Nephron (organoid): ENCODE results near the gene ARHGEF7.
A peak's percentile ranks its signal among the peaks of the same experiment; 100 is the strongest.

Experiments
- H3K27ac Mint-ChIP-seq, 3 experiments: 2 replicates each; pipeline ENCODE4 v1.8.0; 2020; ENCODE audit warnings: mixed read lengths in 3 of 3, mild to moderate bottlenecking in 2 of 3, moderate library complexity in 1 of 3
- H3K27me3 Mint-ChIP-seq: 2 replicates; pipeline ENCODE4 v1.8.0; 2021; ENCODE audit warnings: low read depth, mild to moderate bottlenecking, moderate library complexity, mixed read lengths
- H3K36me3 Mint-ChIP-seq: 2 replicates; pipeline ENCODE4 v1.8.0; 2020; ENCODE audit warnings: low read depth, mixed read lengths
- H3K4me1 Mint-ChIP-seq: 2 replicates; pipeline ENCODE4 v1.8.0; 2020; ENCODE audit warnings: mixed read lengths
- H3K4me3 Mint-ChIP-seq, 3 experiments: 2 replicates each; pipeline ENCODE4 v1.8.0; 2020; ENCODE audit warnings: mild to moderate bottlenecking in 3 of 3, mixed read lengths in 3 of 3, moderate library complexity in 2 of 3
- H3K9me3 Mint-ChIP-seq: 2 replicates; pipeline ENCODE4 v1.8.0; 2020; ENCODE audit warnings: mixed read lengths
- TF ChIP-seq, protein P1 (sequence below), 3 experiments: fragments of 200-600 bp; sonication (generic); IDR thresholded peaks; one replicate each; pipeline ENCODE4 v1.5.0; 2021; ENCODE audit warnings: antibody characterized with exemption in 3 of 3; ENCODE audit not compliant: unreplicated experiment in 3 of 3

Gene ARHGEF7

DNA sequence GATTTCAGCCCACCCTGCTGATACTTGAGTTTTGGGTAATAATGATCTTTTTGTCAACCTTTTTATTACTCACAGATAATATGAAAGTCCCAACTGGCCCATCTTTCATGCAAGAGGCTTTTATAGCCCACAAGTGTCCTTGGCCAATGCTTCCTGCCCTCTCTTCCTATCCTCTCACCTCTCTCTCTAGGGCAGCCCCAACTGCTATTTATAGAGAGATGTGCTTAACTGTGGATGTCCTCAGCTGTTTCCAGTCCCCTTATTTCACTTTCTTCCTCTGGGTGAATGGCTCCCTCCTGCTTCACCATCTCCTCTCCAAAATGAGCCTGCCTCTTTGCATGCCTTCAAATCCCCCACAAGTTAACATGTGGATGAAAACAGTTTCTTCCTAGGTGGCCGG, 27.4 kb downstream of the ARHGEF7 start:
- Mint-ChIP-seq H3K27ac (no peak overlapping the region), H3K36me3 (peaks cover 3% of the 10 kb centered on the region), H3K4me3 (no peak overlapping the region), H3K27me3 (no peaks in the 10 kb centered on the region), H3K4me1 (peaks cover 19% of the 10 kb centered on the region), H3K9me3 (no peaks in the 10 kb centered on the region)
- TF ChIP-seq, protein P1, sequence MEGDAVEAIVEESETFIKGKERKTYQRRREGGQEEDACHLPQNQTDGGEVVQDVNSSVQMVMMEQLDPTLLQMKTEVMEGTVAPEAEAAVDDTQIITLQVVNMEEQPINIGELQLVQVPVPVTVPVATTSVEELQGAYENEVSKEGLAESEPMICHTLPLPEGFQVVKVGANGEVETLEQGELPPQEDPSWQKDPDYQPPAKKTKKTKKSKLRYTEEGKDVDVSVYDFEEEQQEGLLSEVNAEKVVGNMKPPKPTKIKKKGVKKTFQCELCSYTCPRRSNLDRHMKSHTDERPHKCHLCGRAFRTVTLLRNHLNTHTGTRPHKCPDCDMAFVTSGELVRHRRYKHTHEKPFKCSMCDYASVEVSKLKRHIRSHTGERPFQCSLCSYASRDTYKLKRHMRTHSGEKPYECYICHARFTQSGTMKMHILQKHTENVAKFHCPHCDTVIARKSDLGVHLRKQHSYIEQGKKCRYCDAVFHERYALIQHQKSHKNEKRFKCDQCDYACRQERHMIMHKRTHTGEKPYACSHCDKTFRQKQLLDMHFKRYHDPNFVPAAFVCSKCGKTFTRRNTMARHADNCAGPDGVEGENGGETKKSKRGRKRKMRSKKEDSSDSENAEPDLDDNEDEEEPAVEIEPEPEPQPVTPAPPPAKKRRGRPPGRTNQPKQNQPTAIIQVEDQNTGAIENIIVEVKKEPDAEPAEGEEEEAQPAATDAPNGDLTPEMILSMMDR (IDR thresholded peaks at IDR 0.05; ENCODE audit: unreplicated experiment in 3 of 3), result no peak

DNA sequence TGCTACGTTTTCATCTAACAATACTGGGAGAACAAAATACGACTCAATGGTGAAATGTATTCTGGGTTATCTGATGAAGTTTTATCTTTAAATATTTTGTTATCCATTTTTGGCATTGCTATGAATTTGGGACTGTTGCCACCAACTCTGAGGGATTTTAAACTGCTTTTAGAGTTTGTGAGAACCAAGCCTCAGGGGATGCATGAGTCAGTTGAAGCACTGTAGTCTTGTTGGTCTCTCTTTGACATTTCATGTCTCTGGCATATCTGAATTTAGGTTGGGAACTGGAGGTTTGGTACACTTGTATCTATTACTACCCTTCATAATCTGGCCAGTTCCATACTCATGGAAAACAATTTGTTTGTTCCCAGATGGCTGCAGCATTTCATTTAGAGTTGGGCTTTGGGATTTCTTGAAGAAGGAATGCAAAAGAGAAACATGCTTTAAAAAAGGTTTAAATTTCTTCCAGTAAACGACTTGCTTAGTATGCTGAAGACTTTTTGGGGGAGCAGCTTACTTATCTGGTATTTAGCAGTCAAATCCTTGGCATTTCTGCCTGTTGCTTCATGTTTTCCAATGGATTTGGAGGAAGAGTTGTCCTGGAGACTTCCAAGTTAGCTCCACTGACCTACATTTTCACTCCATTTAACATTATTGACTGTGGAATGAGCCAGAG, 28.9 kb downstream of the ARHGEF7 start:
- TF ChIP-seq, protein P1 (IDR thresholded peaks at IDR 0.05; ENCODE audit: unreplicated experiment in 3 of 3), result no peak
- Mint-ChIP-seq H3K27ac (no peak overlapping the region), H3K4me3 (no peak overlapping the region), H3K4me1 (peaks cover 19% of the 10 kb centered on the region), H3K27me3 (no peaks in the 10 kb centered on the region), H3K9me3 (no peaks in the 10 kb centered on the region), H3K36me3 (peaks cover 3% of the 10 kb centered on the region)

DNA sequence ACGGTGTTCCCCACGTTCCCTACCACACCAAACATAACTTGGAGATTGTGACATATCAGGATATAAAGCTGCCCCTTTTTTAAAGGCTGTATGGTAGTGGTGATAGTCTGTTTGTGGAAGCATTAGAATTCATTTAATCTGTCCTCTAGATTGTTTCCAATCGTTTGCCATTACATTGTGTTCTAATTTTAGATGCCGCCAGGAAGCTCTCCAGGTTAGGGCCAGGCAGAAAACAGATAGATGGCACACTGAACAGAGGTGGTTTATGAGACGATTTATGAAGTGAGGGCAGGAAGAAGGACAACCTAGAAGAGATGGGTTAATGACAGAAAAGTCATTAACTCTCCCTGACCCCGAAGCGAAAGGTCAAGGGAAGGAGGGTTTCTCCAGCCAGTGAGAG, 30.0 kb downstream of the ARHGEF7 start:
- no peaks in the 10 kb centered on the region for H3K9me3 Mint-ChIP-seq
- peaks cover 3% of the 10 kb centered on the region for H3K27me3 Mint-ChIP-seq
- TF ChIP-seq, protein P1 (IDR thresholded peaks at IDR 0.05; ENCODE audit: unreplicated experiment in 3 of 3), result no peak
- no peak overlapping the region for H3K27ac Mint-ChIP-seq
- peaks cover 13% of the 10 kb centered on the region for H3K4me1 Mint-ChIP-seq
- H3K4me3 Mint-ChIP-seq, result no peak overlapping the region
- H3K36me3 Mint-ChIP-seq, result peaks cover 3% of the 10 kb centered on the region

DNA sequence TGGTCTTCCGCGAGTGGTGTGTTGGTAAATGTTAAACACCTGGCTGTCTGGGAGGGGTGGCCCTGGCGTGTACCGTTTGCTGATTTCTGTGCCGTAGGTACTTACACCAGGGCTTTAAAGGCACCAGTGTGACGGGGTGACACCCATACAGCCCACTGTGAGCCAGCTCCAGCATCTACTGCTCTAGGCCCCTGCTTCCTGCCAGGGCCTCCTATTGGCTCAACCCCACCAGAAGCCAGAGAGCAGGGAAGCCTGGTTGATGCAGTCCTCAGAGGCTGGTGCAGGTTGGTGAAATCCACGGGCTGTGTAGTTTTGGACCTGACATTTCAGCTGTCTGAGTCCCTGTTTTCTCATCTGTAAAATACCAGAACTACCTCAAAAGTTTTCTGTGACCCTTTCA, 30.4 kb downstream of the ARHGEF7 start:
- H3K4me1 Mint-ChIP-seq, result peaks cover 9% of the 10 kb centered on the region
- H3K4me3 Mint-ChIP-seq, result no peak overlapping the region
- H3K27me3 Mint-ChIP-seq, result peaks cover 3% of the 10 kb centered on the region
- no peak overlapping the region for H3K27ac Mint-ChIP-seq
- TF ChIP-seq, protein P1 (IDR thresholded peaks at IDR 0.05; ENCODE audit: unreplicated experiment in 3 of 3), result no peak
- H3K9me3 Mint-ChIP-seq, result no peaks in the 10 kb centered on the region
- peaks cover 3% of the 10 kb centered on the region for H3K36me3 Mint-ChIP-seq

DNA sequence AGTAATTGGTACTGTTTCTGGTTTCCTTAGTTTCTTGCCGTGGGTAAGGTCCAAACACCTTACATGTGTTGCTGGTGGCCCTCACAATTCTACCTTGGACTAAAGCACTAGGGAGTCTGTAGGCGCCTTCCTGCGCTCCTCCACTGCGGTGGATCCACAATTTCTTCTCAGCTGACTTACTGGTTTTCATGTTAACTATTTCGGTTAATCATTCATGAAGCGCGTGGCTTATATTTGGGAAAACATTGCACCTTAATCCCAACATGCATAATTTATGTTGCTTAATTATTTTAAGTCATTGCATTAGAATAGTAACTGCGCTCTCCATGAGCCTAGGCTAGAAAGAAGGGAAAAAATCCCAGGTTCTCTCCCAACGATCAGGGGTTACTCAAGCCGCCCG, 37.7 kb downstream of the ARHGEF7 start:
- TF ChIP-seq, protein P1 (IDR thresholded peaks at IDR 0.05; ENCODE audit: unreplicated experiment in 3 of 3), result no peak
- H3K36me3 Mint-ChIP-seq, result no peaks in the 10 kb centered on the region

More for the DNA sequence above, 37.7 kb downstream of the ARHGEF7 start:
- no peaks in the 10 kb centered on the region for H3K9me3 Mint-ChIP-seq
- peaks cover 38% of the 10 kb centered on the region for H3K4me1 Mint-ChIP-seq
- H3K27me3 Mint-ChIP-seq, result peaks cover 3% of the 10 kb centered on the region
- H3K27ac Mint-ChIP-seq, result peak overlapping the region; percentile 98
- peak overlapping the region; percentile 93 to 95 (median 93) for H3K4me3 Mint-ChIP-seq
